K562 (cell line): Measurements from ENCODE around the gene GJB4. TPM values are rescaled to one million over a fixed set of nuclear protein-coding genes. Genes with fewer than 3 reads are reported as not detected.

Source experiments
- ATAC-seq: fragments of 200-7000 bp; cut with Tn5 transposase; 3 replicates; pipeline ENCODE4 v1.9.1; 2020; ENCODE audit warnings: moderate library complexity
- BruUV-seq: library from RNA; stranded (reverse); fragments of 400-500 nt; replicated peaks from 2 replicates; lab custom pipeline; 2021; lab: Mats Ljungman, UMichigan
- CTCF ChIA-PET: fragments of 300-600 bp; formaldehyde crosslinking; extraction: SDS; loops from one replicate; lab custom pipeline; 2021; ENCODE audit warnings: low intra/inter-chr PET ratio; lab: Yijun Ruan, JAX
- POLR2A ChIA-PET: fragments of 300-600, 350-650 bp; sonication (Branson Sonifier 250); formaldehyde crosslinking; extraction: SDS; loops from one replicate; lab custom pipeline; 2021; ENCODE audit warnings: antibody characterized with exemption, inconsistent platforms; lab: Yijun Ruan, JAX
- DNase-seq, 4 experiments: peaks; one replicate each; pipeline versions ENCODE4 v3.0.0 to v3.0.0-alpha.2; 2011 to 2018; ENCODE audit warnings: low spot score in 3 of 4, mixed read lengths in 3 of 4; ENCODE audit errors: extremely low read depth in 1 of 4
- FAIRE-seq: peaks from 2 replicates; lab custom pipeline; 2011; peaks lifted over from hg19 to GRCh38; lab: Jason Lieb, UNC
- H2AFZ ChIP-seq: 2 replicates; pipeline ENCODE4 v1.6.0; 2011; ENCODE audit warnings: low read depth, low read length, control low read depth, inconsistent platforms
- H3K27ac ChIP-seq: fragments of 200-600 bp; 3 replicates; pipeline ENCODE4 v1.8.0; 2011; ENCODE audit warnings: low read depth, mild to moderate bottlenecking, control low read depth, inconsistent platforms, low read length, moderate library complexity, mixed read lengths; ENCODE audit errors: extremely low read depth
- H3K27me3 ChIP-seq, 2 experiments: fragments of 300-600 bp in 1 of 2; 2 replicates in 1 of 2; 3 replicates in 1 of 2; pipeline versions ENCODE4 v1.6.0 to v1.8.0; 2011; ENCODE audit warnings: inconsistent platforms in 2 of 2, low read length in 2 of 2, mild to moderate bottlenecking in 1 of 2, mixed read lengths in 1 of 2, moderate library complexity in 1 of 2; ENCODE audit not compliant: control insufficient read depth in 2 of 2, insufficient read depth in 2 of 2
- H3K36me3 ChIP-seq: fragments of 300-600 bp; 3 replicates; pipeline ENCODE4 v1.8.0; 2011; ENCODE audit warnings: mild to moderate bottlenecking, low read length, inconsistent platforms; ENCODE audit not compliant: control insufficient read depth, insufficient read depth
- H3K4me1 ChIP-seq, 2 experiments: fragments of 200-600 bp in 1 of 2; replicated peaks in 1 of 2; 2 replicates in 1 of 2; 3 replicates in 1 of 2; pipeline versions ENCODE4 v1.5.1 to v1.8.0; 2011; ENCODE audit warnings: inconsistent platforms in 2 of 2, low read length in 2 of 2, mild to moderate bottlenecking in 1 of 2, mixed read lengths in 1 of 2, moderate library complexity in 1 of 2; ENCODE audit not compliant: control insufficient read depth in 2 of 2, insufficient read depth in 2 of 2
- H3K4me2 ChIP-seq: 2 replicates; pipeline ENCODE4 v1.6.1; 2011; ENCODE audit warnings: low read length, control low read depth, inconsistent platforms, mixed read lengths; ENCODE audit not compliant: insufficient read depth
- H3K4me3 ChIP-seq: fragments of 200-600 bp; sonication (generic), shearing (Covaris generic); 2 replicates; pipeline ENCODE4 v1.5.1; 2016; ENCODE audit warnings: control low read depth, inconsistent platforms
- H3K79me2 ChIP-seq: fragments of 200-600 bp; 3 replicates; pipeline ENCODE4 v1.8.0; 2011; ENCODE audit warnings: low read length, inconsistent platforms; ENCODE audit not compliant: control insufficient read depth, insufficient read depth
- H3K9ac ChIP-seq, 2 experiments: 2 replicates each; pipeline versions ENCODE4 v1.6.0 to v1.6.1; 2011; ENCODE audit warnings: low read depth in 2 of 2, low read length in 2 of 2, control low read depth in 1 of 2, inconsistent platforms in 1 of 2, mild to moderate bottlenecking in 1 of 2, mixed read lengths in 1 of 2; ENCODE audit not compliant: insufficient read depth in 1 of 2
- H3K9me1 ChIP-seq: one replicate; pipeline ENCODE4 v1.6.0; 2011; ENCODE audit warnings: inconsistent platforms, mild to moderate bottlenecking, low read length, moderate library complexity; ENCODE audit not compliant: control insufficient read depth, insufficient read depth
- H3K9me3 ChIP-seq: replicated peaks from 2 replicates; pipeline ENCODE4 v1.5.1; 2011; ENCODE audit warnings: low read depth, low read length, inconsistent platforms; ENCODE audit not compliant: control insufficient read depth, insufficient read depth
- H4K20me1 ChIP-seq: replicated peaks from 2 replicates; pipeline ENCODE4 v1.6.1; 2011; ENCODE audit warnings: low read length, inconsistent platforms, mixed read lengths; ENCODE audit not compliant: control insufficient read depth, insufficient read depth
- ARID1B ChIP-seq: fragments of 450-650 bp; IDR thresholded peaks from 2 replicates; pipeline ENCODE4 v1.6.1; 2016; ENCODE audit warnings: antibody characterized with exemption, mild to moderate bottlenecking, inconsistent platforms
- ATF2 ChIP-seq: sonication (generic); formaldehyde crosslinking; IDR thresholded peaks from 2 replicates; pipeline ENCODE4 v1.8.1; 2022; ENCODE audit warnings: missing genetic modification reagents
- E2F3 ChIP-seq: fragments of 250-450 bp; sonication (Bioruptor Pico); IDR thresholded peaks from 2 replicates; pipeline ENCODE4 v1.4.0; 2020; ENCODE audit warnings: mild to moderate bottlenecking
- FOXM1 ChIP-seq, 2 experiments: fragments of 450-650 bp in 1 of 2; sonication (generic) in 1 of 2; formaldehyde crosslinking in 1 of 2; IDR thresholded peaks; 2 replicates each; pipeline versions ENCODE4 v1.6.1 to v1.9.0; 2017 to 2022; ENCODE audit warnings: low read depth in 2 of 2, mild to moderate bottlenecking in 2 of 2, missing genetic modification reagents in 1 of 2, moderate library complexity in 1 of 2
- FUS ChIP-seq: fragments of 200-400 bp; formaldehyde crosslinking; optimal IDR thresholded peaks from 2 replicates; pipeline ENCODE3; 2017; ENCODE audit warnings: low read depth, low read length
- GABPB1 ChIP-seq: sonication (generic); formaldehyde crosslinking; IDR thresholded peaks from 2 replicates; pipeline ENCODE4 v1.8.0; 2022; ENCODE audit warnings: mild to moderate bottlenecking, missing genetic modification reagents
- NCOA6 ChIP-seq: fragments of 450-650 bp; IDR thresholded peaks from 2 replicates; pipeline ENCODE4 v1.6.1; 2017; ENCODE audit warnings: mild to moderate bottlenecking
- NFXL1 ChIP-seq: fragments of 450-650 bp; formaldehyde crosslinking; IDR thresholded peaks from 2 replicates; pipeline ENCODE4 v1.4.0; 2021; ENCODE audit warnings: mild to moderate bottlenecking
- SMARCA5 ChIP-seq: fragments of 450-650 bp; IDR thresholded peaks from 2 replicates; pipeline ENCODE4 v1.6.1; 2016
- TFE3 ChIP-seq: fragments of 450-650 bp; formaldehyde crosslinking; IDR thresholded peaks from 2 replicates; pipeline ENCODE4 v1.4.0; 2020; ENCODE audit warnings: mild to moderate bottlenecking, mixed read lengths
- ZNF24 ChIP-seq: fragments of 450-650 bp; IDR thresholded peaks from 2 replicates; pipeline ENCODE4 v1.6.1; 2016
- ZNF280B ChIP-seq: fragments of 250-450 bp; sonication (Bioruptor Pico); IDR thresholded peaks from 2 replicates; pipeline ENCODE4 v1.5.1; 2021; ENCODE audit warnings: mild to moderate bottlenecking
- ZNF3 ChIP-seq: fragments of 250-450 bp; sonication (Bioruptor Pico); IDR thresholded peaks from 2 replicates; pipeline ENCODE4 v1.5.0; 2021; ENCODE audit warnings: mild to moderate bottlenecking, moderate library complexity
- ZNF668 ChIP-seq: fragments of 250-450 bp; sonication (Bioruptor Pico); IDR thresholded peaks from 2 replicates; pipeline ENCODE4 v1.8.0; 2022; ENCODE audit warnings: mild to moderate bottlenecking, inconsistent platforms
- WGBS: fragments of 100-300 bp; shearing (Covaris generic); methylation state at CpG from one replicate; pipeline ENCODE4 v1.1.6; 2016; ENCODE audit warnings: low coverage, mixed read lengths; ENCODE audit not compliant: insufficient coverage; ENCODE audit errors: missing lambda C conversion rate; 5-methylcytosine and 5-hydroxymethylcytosine counted together
- in situ Hi-C: fragments of 300-500 bp; cut with MboI; formaldehyde crosslinking; loops from 4 replicates; pipeline ENCODE4 v1.15.0; 2018; ENCODE audit warnings: inconsistent platforms, mixed read lengths
- intact Hi-C: fragments of 100-400 bp; cut with micrococcal nuclease; formaldehyde crosslinking; loops from 2 replicates; pipeline ENCODE4 v1.14.2; 2022
- polyA plus RNA-seq, 8 experiments: library from polyadenylated mRNA; depleted of rRNA in 4 of 8; stranded (reverse) in 5 of 8; unstranded in 3 of 8; fragments of >200 nt; fragmentation: Nextera tagmentation in 2 of 8; fragmentation: Illumina TruSeq in 1 of 8; extraction: Ambion mirVana in 2 of 8; extraction: Trizol in 1 of 8; gene quantifications; 2 replicates each; pipeline versions ENCODE4 v1.2.1 to v1.2.3, GENCODE V29; 2011 to 2014; ENCODE audit warnings: inconsistent platforms in 1 of 8, missing spikeins in 1 of 8
- total RNA-seq, 7 experiments: library from RNA; depleted of rRNA in 6 of 7; stranded (reverse); fragments of >200 nt in 6 of 7; fragmentation: Illumina TruSeq in 2 of 7; extraction: Trizol in 2 of 7; gene quantifications; 2 replicates each; pipeline versions ENCODE4 v1.2.1 to v1.2.3, GENCODE V29; 2011 to 2021; ENCODE audit warnings: low replicate concordance in 1 of 7

The GJB4 gene
- total and polyA plus RNA-seq, 9 of the 15 experiments (the other 6 are each of a cell fraction or from before 2014, with no cell fraction given), result 0.03 TPM; not detected in 8

- TF ChIP-seq FOXM1 (IDR thresholded peaks at IDR 0.05; ENCODE audit: low read depth) (no peak), FOXM1 (CRISPR knock-in tag; IDR thresholded peaks at IDR 0.05; ENCODE audit: low read depth) (no peak), ZNF24 (no peak)
Measured at GRCh38 chr1:34757386-34757785, 2.2 kb upstream of the GJB4 start (continued).

DNA sequence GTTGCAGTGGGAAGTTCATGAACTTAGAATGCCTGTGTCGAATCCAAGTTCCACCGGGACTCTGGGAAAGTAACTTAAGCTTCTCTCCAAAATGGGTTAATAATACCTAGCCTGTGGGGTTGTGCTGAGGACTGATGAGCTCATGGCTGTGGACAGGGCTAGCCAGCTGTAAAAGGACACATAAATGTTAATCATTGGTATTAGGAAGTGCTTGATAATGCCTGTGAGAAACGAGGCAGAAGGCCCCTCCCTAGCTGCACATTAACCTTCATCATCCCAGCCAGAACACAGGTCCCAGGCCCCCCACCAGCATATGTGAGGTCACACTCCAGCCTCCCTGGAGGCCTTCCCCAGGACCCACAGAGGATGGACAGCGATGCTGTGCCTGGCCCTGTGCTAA, 789 bp upstream of the GJB4 start:
- no peak overlapping the region for H3K27ac ChIP-seq
- H3K4me3 ChIP-seq, result no peak overlapping the region
- in situ Hi-C loops (no loop called here), intact Hi-C loops (no loop called here)
- no peak overlapping the region for H3K9ac ChIP-seq
- H3K4me2 ChIP-seq, result no peak overlapping the region
- TF ChIP-seq NFXL1 (CRISPR knock-in tag) (no peak), ZNF668 (CRISPR knock-in tag) (no peak), SMARCA5 (no peak), ATF2 (CRISPR knock-in tag) (no peak), GABPB1 (no peak), ZNF3 (CRISPR knock-in tag) (no peak), FUS (no peak), TFE3 (CRISPR knock-in tag) (no peak), NCOA6 (no peak), ZNF280B (no peak), ARID1B (no peak), E2F3 (CRISPR knock-in tag) (no peak)
- CTCF ChIA-PET, result no interaction called here
- H2AFZ ChIP-seq, result no peak overlapping the region
- H3K27me3 ChIP-seq, result peaks cover 39 to 76% of the 10 kb centered on the region in 2 experiments; a peak in 4 of 5 replicates
- no peaks in the 10 kb centered on the region for H3K79me2 ChIP-seq
- POLR2A ChIA-PET, result interaction anchor here (1.1 kb wide), 1 partner anchor 9 kb away, joined by 4 read pairs; no protein-coding TSS in a partner anchor
- FAIRE-seq (no peak), ATAC-seq (no peak), DNase-seq (no peak)
- H3K36me3 ChIP-seq, result no peaks in the 10 kb centered on the region
- no peaks in the 10 kb centered on the region for H3K9me3 ChIP-seq
- no TSS peak for BruUV-seq
- no peaks in the 10 kb centered on the region for H3K9me1 ChIP-seq
- H4K20me1 ChIP-seq, result peaks cover 5% of the 10 kb centered on the region
- WGBS, result 0% methylated on average over 4 of the region's 4 CpGs
- peaks cover 0 to 4% of the 10 kb centered on the region in 2 experiments; a peak in 1 of 5 replicates for H3K4me1 ChIP-seq
